LNCAP (cell line): ENCODE measurements around the gene SELENOP.

Source experiments
- CTCF ChIP-seq: fragments of 450-650 bp; IDR thresholded peaks from 2 replicates; pipeline ENCODE4 v1.5.1; 2017; ENCODE audit warnings: mild to moderate bottlenecking

The SELENOP gene

GRCh38 chr5:42811591-42812446 lies at the start of gene SELENOP:
TSS of gene SELENOP (minus strand) at chr5:42811892. CDS start at chr5:42808353, 3,539 bp downstream.
- TF ChIP-seq CTCF: no peak

GRCh38 chr5:42858687-42859086 lies 47.0 kb upstream of the SELENOP start:
- no peak for TF ChIP-seq CTCF

DNA sequence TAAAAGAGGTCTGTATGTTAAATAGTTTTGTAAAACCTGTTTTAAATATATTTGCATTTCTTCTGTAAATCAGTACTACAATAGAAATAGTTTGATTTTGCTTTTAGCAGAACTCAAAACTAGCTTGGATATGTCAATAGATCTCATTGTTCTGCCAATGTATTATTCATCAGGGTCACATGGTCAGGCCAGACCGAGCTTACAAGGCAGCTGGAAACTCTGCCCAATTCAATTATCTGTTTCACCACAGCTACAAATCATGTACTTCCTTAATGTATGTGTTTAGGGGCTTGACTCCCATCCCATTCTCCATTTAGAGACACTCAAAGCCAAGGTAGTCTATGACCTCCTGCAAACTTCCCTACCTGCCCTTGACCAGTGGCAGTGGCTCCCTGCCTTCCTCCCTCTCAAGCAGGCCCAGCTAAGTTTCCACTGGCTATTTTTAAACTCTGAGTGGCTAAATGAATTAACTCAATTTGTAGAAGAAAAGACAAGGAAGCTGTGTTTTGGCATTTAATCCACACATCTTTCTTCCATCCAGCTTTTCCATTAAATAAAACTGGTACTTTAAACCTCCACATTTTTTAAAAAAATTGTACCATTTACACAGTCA lies 46.4 kb upstream of the SELENOP start:
- no peak for TF ChIP-seq CTCF

GRCh38 chr5:42855811-42856210 lies 44.1 kb upstream of the SELENOP start:
- no peak for TF ChIP-seq CTCF

DNA sequence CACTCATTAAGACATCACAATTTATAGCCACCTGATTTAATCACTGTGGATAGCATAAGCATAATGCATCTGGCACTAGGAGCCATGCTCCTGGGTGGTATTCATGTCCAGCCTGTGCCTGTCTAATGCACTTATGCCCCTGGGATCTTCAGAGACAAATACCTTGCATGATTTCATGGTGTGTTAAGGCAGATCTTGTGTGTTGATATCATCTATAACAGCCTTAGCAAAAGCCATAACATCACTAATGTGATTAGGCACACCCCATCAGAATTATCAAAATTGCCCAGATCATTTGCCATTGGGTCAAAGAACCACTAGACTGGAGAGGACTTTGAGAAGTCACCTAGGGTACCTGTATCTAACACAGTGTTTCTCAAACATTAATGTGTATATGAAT lies 43.7 kb upstream of the SELENOP start:
- no peak for TF ChIP-seq CTCF

GRCh38 chr5:42854795-42855194 lies 43.1 kb upstream of the SELENOP start:
- no peak for TF ChIP-seq CTCF

GRCh38 chr5:42852826-42853225 lies 41.1 kb upstream of the SELENOP start:
- TF ChIP-seq CTCF: no peak
